Posterior vena cava (tissue), 2 donors: ENCODE measurements around the gene HIGD1C. TPM values are rescaled to one million over a fixed set of nuclear protein-coding genes. Genes with fewer than 3 reads are reported as not detected.
"Not testable (repeated sequence)": the region's sequence is repeated elsewhere in the genome, so short reads cannot be mapped to it uniquely, and the experiment has no call there.

Source experiments
- DNase-seq: peaks from one replicate; pipeline ENCODE4 v3.0.0-alpha.2; 2020; ENCODE audit warnings: low spot score
- intact Hi-C, 2 donors: fragments of 100-400 bp; cut with DNase I; formaldehyde crosslinking; loops; one replicate each; pipeline versions ENCODE4 v1.14.1 to v1.14.2; 2022 to 2023
- total RNA-seq, 2 donors: library from RNA; stranded (reverse); fragmentation: NEBNext Ultra II Directional; extraction: Animal tissue kit (Norgen Biotek cat#: 25700); gene quantifications; one replicate each; pipeline ENCODE4 v1.2.1, GENCODE V29; 2021
- donor health status: DM: yes; HTN: yes; CAD: no.
- donor health status: DM: yes; HTN: yes; CAD: no.

The HIGD1C gene
- total RNA-seq, 2 donors from 2014 or later: not detected

GRCh38 chr12:50930477-50930876 lies 21.9 kb upstream of the HIGD1C start:
- intact Hi-C loops: not testable (repeated sequence)

GRCh38 chr12:50932787-50933280 lies 19.5 kb upstream of the HIGD1C start:
- intact Hi-C loops: no loop called here

More at GRCh38 chr12:50930477-50930876, 21.9 kb upstream of the HIGD1C start:
- not testable (repeated sequence) for DNase-seq

GRCh38 chr12:50933459-50934124 lies 18.8 kb upstream of the HIGD1C start:
- intact Hi-C loops: no loop called here

More at GRCh38 chr12:50932787-50933280, 19.5 kb upstream of the HIGD1C start:
- no peak for DNase-seq

GRCh38 chr12:50934371-50934851 lies 17.9 kb upstream of the HIGD1C start:
- intact Hi-C loops: no loop called here

More at GRCh38 chr12:50933459-50934124, 18.8 kb upstream of the HIGD1C start:
- DNase-seq: no peak

GRCh38 chr12:50934981-50935807 lies 17.1 kb upstream of the HIGD1C start:
- intact Hi-C loops: loop anchor here in 1 of 2 donors (5.0 kb wide), 1 partner anchor 47 kb away; no protein-coding TSS in a partner anchor
- no peak for DNase-seq

More at GRCh38 chr12:50934371-50934851, 17.9 kb upstream of the HIGD1C start:
- no peak for DNase-seq

GRCh38 chr12:50936821-50937530 lies 15.4 kb upstream of the HIGD1C start:
- intact Hi-C loops: loop anchor here in 1 of 2 donors (5.0 kb wide), 1 partner anchor 45 kb away; no protein-coding TSS in a partner anchor
- DNase-seq: no peak

GRCh38 chr12:50937653-50938052 lies 14.7 kb upstream of the HIGD1C start:
- DNase-seq: no peak
- intact Hi-C loops: loop anchor here in 1 of 2 donors (5.0 kb wide), 1 partner anchor 45 kb away; no protein-coding TSS in a partner anchor

GRCh38 chr12:50947933-50948626 lies 4.3 kb upstream of the HIGD1C start:
- intact Hi-C loops: no loop called here
- no peak for DNase-seq

- intact Hi-C loops: no loop called here
- DNase-seq: no peak
These were observed 3.5 kb upstream of the HIGD1C start for GRCh38 chr12:50948798-50949197.

GRCh38 chr12:50949801-50950302 lies 2.5 kb upstream of the HIGD1C start:
- no peak for DNase-seq
- intact Hi-C loops: no loop called here

GRCh38 chr12:50951112-50951511 lies 1.2 kb upstream of the HIGD1C start:
- intact Hi-C loops: no loop called here
- no peak for DNase-seq

- intact Hi-C loops: no loop called here
- DNase-seq: no peak
These were observed 703 bp downstream of the HIGD1C start for GRCh38 chr12:50953047-50953446.

- DNase-seq, intact Hi-C loops: not testable (repeated sequence)
These were observed 2.4 kb downstream of the HIGD1C start for GRCh38 chr12:50954789-50955188.

GRCh38 chr12:50955288-50955687 lies 2.9 kb downstream of the HIGD1C start:
- intact Hi-C loops: no loop called here
- no peak for DNase-seq

- intact Hi-C loops: no loop called here
- DNase-seq: no peak
These were observed 3.4 kb downstream of the HIGD1C start for GRCh38 chr12:50955697-50956096.

GRCh38 chr12:50960130-50960529 lies 7.8 kb downstream of the HIGD1C start:
- intact Hi-C loops: no loop called here
- DNase-seq: no peak

- DNase-seq: no peak
- intact Hi-C loops: no loop called here
These were observed 9.4 kb downstream of the HIGD1C start for GRCh38 chr12:50961708-50962107.

GRCh38 chr12:50964432-50964831 lies 12.1 kb downstream of the HIGD1C start:
- intact Hi-C loops: no loop called here
- no peak for DNase-seq

- intact Hi-C loops: no loop called here
- DNase-seq: no peak
These were observed 19.6 kb downstream of the HIGD1C start for GRCh38 chr12:50971946-50972345.
